ENCODE results near the gene PTPN20.

DNA sequence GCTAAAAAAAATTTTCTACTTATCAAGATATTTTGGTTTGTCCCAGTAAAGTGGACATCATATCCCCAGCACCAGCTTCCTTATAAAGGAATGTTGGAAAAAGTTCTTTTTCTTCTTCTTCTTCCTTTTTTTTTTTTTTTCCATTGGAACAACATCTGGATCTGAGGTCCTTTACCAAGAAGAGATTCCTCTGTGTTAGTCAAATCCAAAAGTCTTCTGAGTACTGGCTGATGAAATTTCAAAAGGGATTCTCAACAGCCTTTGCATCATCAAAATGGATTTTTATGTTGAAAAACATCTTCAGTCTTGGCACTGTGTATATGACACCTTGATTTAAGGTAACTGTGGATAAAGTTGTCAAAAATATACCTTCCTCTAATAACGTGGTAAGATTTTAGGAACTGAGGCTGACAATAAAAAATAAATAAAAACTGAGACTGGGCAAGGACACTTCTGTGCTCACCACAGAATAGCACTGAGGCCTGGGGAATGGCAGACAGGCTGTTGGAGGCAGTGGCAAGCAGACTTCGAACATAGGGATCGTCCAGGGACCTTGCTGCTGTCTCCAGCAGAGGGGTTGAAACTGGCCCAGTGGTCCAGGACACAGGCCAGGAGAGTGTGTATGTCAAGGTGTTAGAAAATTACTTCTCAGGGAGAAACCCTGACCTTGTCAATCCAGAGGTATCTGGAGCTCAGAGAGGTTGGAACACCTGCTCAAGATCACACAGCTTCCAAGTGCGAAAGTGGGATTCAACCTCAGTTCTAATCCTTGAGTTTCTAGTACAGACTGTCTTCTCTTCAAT, 130.4 kb downstream of the PTPN20 start:
- TF ChIP-seq EP300 (IDR thresholded peaks at IDR 0.05) = no peak
- TF ChIP-seq, protein P1, sequence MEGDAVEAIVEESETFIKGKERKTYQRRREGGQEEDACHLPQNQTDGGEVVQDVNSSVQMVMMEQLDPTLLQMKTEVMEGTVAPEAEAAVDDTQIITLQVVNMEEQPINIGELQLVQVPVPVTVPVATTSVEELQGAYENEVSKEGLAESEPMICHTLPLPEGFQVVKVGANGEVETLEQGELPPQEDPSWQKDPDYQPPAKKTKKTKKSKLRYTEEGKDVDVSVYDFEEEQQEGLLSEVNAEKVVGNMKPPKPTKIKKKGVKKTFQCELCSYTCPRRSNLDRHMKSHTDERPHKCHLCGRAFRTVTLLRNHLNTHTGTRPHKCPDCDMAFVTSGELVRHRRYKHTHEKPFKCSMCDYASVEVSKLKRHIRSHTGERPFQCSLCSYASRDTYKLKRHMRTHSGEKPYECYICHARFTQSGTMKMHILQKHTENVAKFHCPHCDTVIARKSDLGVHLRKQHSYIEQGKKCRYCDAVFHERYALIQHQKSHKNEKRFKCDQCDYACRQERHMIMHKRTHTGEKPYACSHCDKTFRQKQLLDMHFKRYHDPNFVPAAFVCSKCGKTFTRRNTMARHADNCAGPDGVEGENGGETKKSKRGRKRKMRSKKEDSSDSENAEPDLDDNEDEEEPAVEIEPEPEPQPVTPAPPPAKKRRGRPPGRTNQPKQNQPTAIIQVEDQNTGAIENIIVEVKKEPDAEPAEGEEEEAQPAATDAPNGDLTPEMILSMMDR (IDR thresholded peaks at IDR 0.05) = no peak
- TF ChIP-seq POLR2AphosphoS5 (IDR thresholded peaks at IDR 0.05) = no peak
- TF ChIP-seq POLR2A (IDR thresholded peaks at IDR 0.05) = no peak
